AG09319 (cell line): ENCODE data around the gene POFUT2.

Experiments
- DNase-seq: peaks from one replicate; pipeline ENCODE4 v3.0.0-alpha.2; 2010; ENCODE audit warnings: low read depth; ENCODE audit errors: extremely low read depth
- CTCF ChIP-seq: IDR thresholded peaks from 2 replicates; pipeline ENCODE4 v1.5.1; 2011; ENCODE audit warnings: low read depth, mild to moderate bottlenecking, inconsistent platforms, low read length, moderate library complexity

Gene POFUT2

DNA sequence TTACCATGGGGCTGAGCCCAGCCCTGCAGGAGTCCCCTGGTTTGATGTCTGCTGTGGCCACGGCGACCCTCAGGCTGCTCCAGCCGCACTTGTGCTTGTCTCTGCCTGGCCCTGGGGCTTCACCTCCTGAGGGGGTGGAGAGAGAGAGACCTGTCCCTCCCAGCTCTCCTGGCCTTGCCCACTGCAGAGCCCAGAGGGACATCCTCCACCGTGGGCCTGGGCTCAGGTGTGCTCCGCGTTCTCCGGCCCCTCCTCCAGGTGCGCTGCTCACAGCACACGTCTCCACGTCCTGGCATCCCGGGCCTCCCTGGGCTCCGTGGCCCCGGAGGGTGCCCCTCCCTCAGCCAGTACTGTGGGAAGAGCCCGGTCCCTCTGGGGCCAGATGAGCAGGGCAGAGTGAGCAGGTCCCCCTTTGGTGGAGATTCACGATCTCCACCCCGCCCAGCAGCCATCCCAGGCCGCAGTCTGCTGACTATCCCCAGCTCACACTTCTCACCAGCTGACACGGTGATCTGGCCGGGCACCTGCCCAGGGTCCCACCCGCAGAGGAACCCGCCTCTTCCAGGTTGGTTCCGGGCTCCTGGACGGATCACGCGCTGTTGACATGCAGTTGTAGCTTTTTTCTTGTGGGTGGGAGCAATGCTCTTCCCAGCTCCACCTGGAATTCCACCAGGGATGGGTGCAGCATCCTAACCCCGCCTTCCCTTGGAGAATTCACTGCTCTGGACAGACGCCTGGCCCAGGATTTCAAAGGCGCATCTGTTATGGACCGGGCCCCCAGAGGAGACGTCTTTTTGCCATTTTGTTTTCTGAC is 41.8 kb upstream of the POFUT2 start:
- no peak for TF ChIP-seq CTCF
- no peak for DNase-seq

GRCh38 chr21:45328198-45329091 is 40.8 kb upstream of the POFUT2 start:
- no peak for DNase-seq
- no peak for TF ChIP-seq CTCF

GRCh38 chr21:45327441-45328197 is 39.9 kb upstream of the POFUT2 start:
- no peak for DNase-seq
- TF ChIP-seq CTCF = no peak

DNA sequence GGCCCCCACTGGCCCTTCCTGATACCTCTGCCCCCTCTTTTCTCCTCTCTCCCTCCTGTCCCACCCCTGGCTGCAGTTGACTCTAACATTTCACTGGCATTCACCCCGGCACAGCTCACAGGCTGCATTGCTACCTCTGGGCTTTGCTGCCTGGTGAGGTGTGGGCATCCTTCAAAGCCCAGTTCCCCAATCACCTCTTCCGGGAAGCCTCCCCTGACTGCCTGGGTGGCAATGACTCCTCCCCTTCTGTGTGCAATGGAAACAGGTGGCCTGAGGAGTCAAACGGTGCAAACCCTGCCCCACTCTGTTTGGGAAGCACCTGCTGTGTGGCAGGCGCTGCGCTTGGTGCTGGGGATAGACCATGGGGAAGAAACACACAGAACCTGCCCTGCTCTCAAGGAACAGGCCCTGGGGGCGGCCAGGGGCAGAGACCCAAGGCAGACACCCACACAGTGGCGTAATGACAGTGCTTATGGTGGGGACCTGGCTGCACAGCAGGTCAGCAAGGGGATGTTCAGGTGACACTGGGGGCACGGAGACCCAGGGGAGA is 39.3 kb upstream of the POFUT2 start:
- DNase-seq = no peak
- no peak for TF ChIP-seq CTCF

DNA sequence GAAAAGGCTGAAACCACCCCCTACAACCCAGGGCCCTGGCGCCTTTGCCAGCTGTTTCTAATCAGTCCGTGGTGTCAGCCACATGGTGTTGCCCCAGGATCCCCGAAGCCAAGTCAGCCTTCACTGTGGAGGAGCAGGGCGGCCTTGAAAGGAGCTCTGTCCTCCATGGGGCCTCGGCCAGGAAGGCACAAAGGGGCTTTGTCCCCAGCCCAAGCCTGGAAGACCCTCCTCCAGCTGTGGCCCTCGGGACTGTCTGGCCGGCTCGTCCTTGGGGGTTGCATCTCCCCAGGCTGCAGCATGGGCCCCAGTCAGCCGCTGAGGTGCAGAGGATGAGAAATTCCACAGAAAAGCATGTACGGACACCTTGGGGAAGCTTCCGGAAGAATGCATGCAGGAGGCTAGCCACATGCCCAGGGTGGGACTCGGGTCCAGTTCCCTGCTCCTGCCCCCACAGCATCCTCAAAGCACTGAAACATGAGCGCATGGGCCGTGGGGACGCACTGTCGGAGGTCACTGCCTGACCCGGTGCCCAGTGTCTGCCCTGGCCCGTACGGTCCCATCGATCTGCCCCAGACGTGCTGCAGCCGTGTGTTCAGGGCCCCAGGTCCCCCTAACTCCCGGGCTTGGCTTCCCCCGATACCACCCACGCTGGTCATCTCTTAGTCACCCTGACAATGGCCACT is 38.6 kb upstream of the POFUT2 start:
- no peak for DNase-seq
- no peak for TF ChIP-seq CTCF

- no peak for TF ChIP-seq CTCF
- DNase-seq = no peak
These were observed 37.8 kb upstream of the POFUT2 start for GRCh38 chr21:45325206-45326168.
